ENCODE results near the gene NDUFS7.

Gene NDUFS7

GRCh38 chr19:1351381-1351851 is 32.3 kb upstream of the NDUFS7 start:
- no peak overlapping the region for H3K4me3 ChIP-seq (ENCODE audit: low read depth, low read length)
- ChIA-PET POLR2A (no interaction called here), CTCF (no interaction called here)
- no peak for DNase-seq (ENCODE audit: low read depth, low spot score)
- TF ChIP-seq, protein P1, sequence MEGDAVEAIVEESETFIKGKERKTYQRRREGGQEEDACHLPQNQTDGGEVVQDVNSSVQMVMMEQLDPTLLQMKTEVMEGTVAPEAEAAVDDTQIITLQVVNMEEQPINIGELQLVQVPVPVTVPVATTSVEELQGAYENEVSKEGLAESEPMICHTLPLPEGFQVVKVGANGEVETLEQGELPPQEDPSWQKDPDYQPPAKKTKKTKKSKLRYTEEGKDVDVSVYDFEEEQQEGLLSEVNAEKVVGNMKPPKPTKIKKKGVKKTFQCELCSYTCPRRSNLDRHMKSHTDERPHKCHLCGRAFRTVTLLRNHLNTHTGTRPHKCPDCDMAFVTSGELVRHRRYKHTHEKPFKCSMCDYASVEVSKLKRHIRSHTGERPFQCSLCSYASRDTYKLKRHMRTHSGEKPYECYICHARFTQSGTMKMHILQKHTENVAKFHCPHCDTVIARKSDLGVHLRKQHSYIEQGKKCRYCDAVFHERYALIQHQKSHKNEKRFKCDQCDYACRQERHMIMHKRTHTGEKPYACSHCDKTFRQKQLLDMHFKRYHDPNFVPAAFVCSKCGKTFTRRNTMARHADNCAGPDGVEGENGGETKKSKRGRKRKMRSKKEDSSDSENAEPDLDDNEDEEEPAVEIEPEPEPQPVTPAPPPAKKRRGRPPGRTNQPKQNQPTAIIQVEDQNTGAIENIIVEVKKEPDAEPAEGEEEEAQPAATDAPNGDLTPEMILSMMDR (IDR thresholded peaks at IDR 0.05; ENCODE audit: insufficient read depth, low read length, missing control alignments): no peak

GRCh38 chr19:1353144-1353543 is 30.6 kb upstream of the NDUFS7 start:
- ChIA-PET CTCF (no interaction called here), POLR2A (no interaction called here)
- no peak for DNase-seq (ENCODE audit: low read depth, low spot score)

GRCh38 chr19:1354970-1355567 is 28.6 kb upstream of the NDUFS7 start:
- H3K4me3 ChIP-seq (ENCODE audit: low read depth, low read length): peak overlapping the region; percentile 81
- TF ChIP-seq, protein P1 (IDR thresholded peaks at IDR 0.05; ENCODE audit: insufficient read depth, low read length, missing control alignments): no peak
- POLR2A ChIA-PET: interaction anchor here (0.6 to 1.3 kb wide), 6 partner anchors 17 to 111 kb away, joined by 3 to 5 read pairs (median 4); partner anchors contain the start of genes CIRBP, FAM174C and NDUFS7
- DNase-seq (ENCODE audit: low read depth, low spot score): no peak
- CTCF ChIA-PET: interaction anchor here (0.9 to 1.0 kb wide), 2 partner anchors 39 to 76 kb away, joined by 3 to 5 read pairs; no protein-coding TSS in a partner anchor

More at GRCh38 chr19:1353144-1353543, 30.6 kb upstream of the NDUFS7 start:
- H3K4me3 ChIP-seq (ENCODE audit: low read depth, low read length): no peak overlapping the region
- TF ChIP-seq, protein P1 (IDR thresholded peaks at IDR 0.05; ENCODE audit: insufficient read depth, low read length, missing control alignments): no peak

DNA sequence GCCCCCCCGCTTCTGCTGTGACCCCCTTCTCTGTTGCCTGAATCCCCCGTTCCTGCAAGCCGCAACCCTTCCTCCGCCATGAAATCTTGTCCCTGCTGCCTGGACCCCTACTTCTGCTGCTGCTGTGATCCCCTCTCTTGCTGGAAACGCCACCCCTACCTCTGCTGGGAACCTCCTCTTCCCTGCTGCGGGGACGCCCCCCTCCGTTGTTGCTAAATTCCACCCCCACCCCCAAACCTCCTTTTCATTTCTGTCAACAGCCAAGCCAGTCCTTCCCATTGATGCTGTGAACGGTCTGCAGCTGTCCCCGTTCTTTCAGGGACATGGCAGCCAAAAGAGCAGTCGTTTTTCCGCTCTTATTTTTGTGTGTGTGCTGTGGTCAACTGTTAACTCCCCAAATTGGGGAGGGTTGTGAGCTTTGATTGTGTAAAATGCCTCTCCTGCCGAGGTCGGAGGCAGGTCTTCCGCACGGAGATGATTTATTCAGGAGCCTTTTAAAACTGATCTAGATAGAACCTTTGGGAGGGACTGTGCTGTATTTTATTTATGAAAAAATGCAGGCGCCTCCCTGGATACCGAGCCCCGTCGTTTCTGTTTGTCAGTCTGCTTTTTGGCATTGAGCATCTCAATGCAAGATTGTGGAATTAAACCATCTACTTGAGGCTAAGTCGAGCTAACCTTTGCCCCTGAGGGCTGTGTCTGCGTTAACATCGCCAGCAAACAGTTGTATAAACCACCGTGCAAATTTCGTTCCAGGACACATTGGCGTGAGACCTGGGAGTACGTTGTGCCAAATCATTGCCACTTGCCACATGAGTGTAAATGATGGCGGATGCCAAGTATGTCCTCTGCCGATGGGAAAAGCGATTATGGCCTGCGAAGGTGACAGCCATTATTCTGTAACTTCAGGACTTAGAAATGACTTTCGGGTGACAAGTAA is 27.9 kb upstream of the NDUFS7 start:
- ChIA-PET POLR2A (interaction anchor here (0.8 kb wide), 1 partner anchor 11 kb away, joined by 3 read pairs; no protein-coding TSS in a partner anchor), CTCF (interaction anchor here (1.0 to 1.1 kb wide), 2 partner anchors 40 to 47 kb away, joined by 3 to 4 read pairs; no protein-coding TSS in a partner anchor)
- peak overlapping the region; percentile 81 for H3K4me3 ChIP-seq (ENCODE audit: low read depth, low read length)
- TF ChIP-seq, protein P1 (IDR thresholded peaks at IDR 0.05; ENCODE audit: insufficient read depth, low read length, missing control alignments): no peak
- DNase-seq (ENCODE audit: low read depth, low spot score): no peak

- ChIA-PET CTCF (interaction anchor here (1.0 to 1.1 kb wide), 3 partner anchors 16 to 47 kb away, joined by 3 to 4 read pairs (median 3); no protein-coding TSS in a partner anchor), POLR2A (interaction anchor here (0.8 kb wide), 1 partner anchor 11 kb away, joined by 3 read pairs; no protein-coding TSS in a partner anchor)
- DNase-seq (ENCODE audit: low read depth, low spot score): no peak
Observed at GRCh38 chr19:1356508-1356865, 27.2 kb upstream of the NDUFS7 start.

More at GRCh38 chr19:1356508-1356865, 27.2 kb upstream of the NDUFS7 start:
- TF ChIP-seq, protein P1 (IDR thresholded peaks at IDR 0.05; ENCODE audit: insufficient read depth, low read length, missing control alignments): no peak
- peak overlapping the region; percentile 81 for H3K4me3 ChIP-seq (ENCODE audit: low read depth, low read length)

Measured in AG04449 (cell line).